Natural killer cell (primary cell): Measurements from ENCODE around the gene TRAFD1. TPM values are rescaled to one million over a fixed set of nuclear protein-coding genes. Genes with fewer than 3 reads are reported as not detected.

Source experiments
- ATAC-seq, 3 donors: fragments of 150-1000 bp in 2 of 3; fragments of 200-7000 bp in 1 of 3; cut with Tn5 transposase; 1 replicate in 1 of 3; 2 replicates in 2 of 3; pipeline ENCODE4 v1.10.0; 2021; ENCODE audit warnings: mild to moderate bottlenecking in 2 of 3, moderate library complexity in 2 of 3
- DNase-seq, 2 donors: peaks; one replicate each; pipeline versions ENCODE4 v3.0.0 to v3.0.0-alpha.2; 2013 to 2021; ENCODE audit warnings: mixed read lengths in 1 of 2
- H3K27ac ChIP-seq: one replicate; pipeline ENCODE4 v1.5.1; 2013; ENCODE audit warnings: mild to moderate bottlenecking, low read length
- H3K27me3 ChIP-seq: one replicate; pipeline ENCODE4 v1.6.1; 2013; ENCODE audit warnings: low read length; ENCODE audit not compliant: control insufficient read depth, insufficient read depth
- H3K36me3 ChIP-seq: one replicate; pipeline ENCODE4 v1.6.1; 2013; ENCODE audit warnings: low read length; ENCODE audit not compliant: control insufficient read depth, insufficient read depth
- H3K4me1 ChIP-seq: one replicate; pipeline ENCODE4 v1.6.1; 2013; ENCODE audit warnings: low read length; ENCODE audit not compliant: control insufficient read depth, insufficient read depth
- H3K4me3 ChIP-seq: one replicate; pipeline ENCODE4 v1.5.1; 2013; ENCODE audit warnings: low read length
- H3K9me3 ChIP-seq: one replicate; pipeline ENCODE4 v1.6.1; 2013; ENCODE audit warnings: low read length; ENCODE audit not compliant: control insufficient read depth, insufficient read depth
- H3K27ac Mint-ChIP-seq, 2 donors: one replicate each; pipeline ENCODE4 v1.8.0; 2022; ENCODE audit warnings: mild to moderate bottlenecking in 2 of 2, mixed read lengths in 2 of 2, moderate library complexity in 1 of 2
- H3K27me3 Mint-ChIP-seq, 2 donors: one replicate each; pipeline ENCODE4 v1.8.0; 2022; ENCODE audit warnings: low read depth in 2 of 2, mixed read lengths in 2 of 2
- H3K36me3 Mint-ChIP-seq: one replicate; pipeline ENCODE4 v1.8.0; 2022; ENCODE audit warnings: mixed read lengths
- H3K4me1 Mint-ChIP-seq, 2 donors: one replicate each; pipeline ENCODE4 v1.8.0; 2022; ENCODE audit warnings: mixed read lengths in 2 of 2
- H3K4me3 Mint-ChIP-seq: one replicate; pipeline ENCODE4 v1.8.0; 2022; ENCODE audit warnings: mild to moderate bottlenecking, moderate library complexity, mixed read lengths
- H3K9me3 Mint-ChIP-seq, 2 donors: one replicate each; pipeline ENCODE4 v1.8.0; 2022; ENCODE audit warnings: mixed read lengths in 2 of 2
- CTCF ChIP-seq: fragments of 200-600 bp; IDR thresholded peaks from one replicate; pipeline ENCODE4 v1.8.0; 2022; ENCODE audit warnings: antibody characterized with exemption
- WGBS: methylation state at CpG from one replicate; pipeline ENCODE4 v1.1.7; 2013; ENCODE audit warnings: missing lambda C conversion rate; ENCODE audit not compliant: insufficient coverage; 5-methylcytosine and 5-hydroxymethylcytosine counted together
- intact Hi-C: fragments of 100-400 bp; cut with micrococcal nuclease; formaldehyde crosslinking; loops from one replicate; pipeline ENCODE4 v1.14.2; 2022
- total RNA-seq, 4 donors: library from RNA; stranded (reverse); fragments of 120-200 nt in 1 of 4; gene quantifications; one replicate each; pipeline versions ENCODE4 v1.2.3 to v1.2.4, GENCODE V29; 2013 to 2022

The TRAFD1 gene
- total RNA-seq, 3 donors from 2014 or later (not counting 1 experiment from before 2014, with no cell fraction given) = 35.8 to 45.3 (median 45.2) TPM

- no peak overlapping the region for H3K4me3 Mint-ChIP-seq
- H3K9me3 ChIP-seq = no peaks in the 10 kb centered on the region
- H3K27ac Mint-ChIP-seq = no peak overlapping the region
- H3K27me3 Mint-ChIP-seq = no peaks in the 10 kb centered on the region
- intact Hi-C loops = no loop called here
- H3K4me3 ChIP-seq = no peak overlapping the region
- no peak for DNase-seq
- ATAC-seq = no peak
- 94% methylated on average over 17 of the region's 17 CpGs for WGBS
- no peaks in the 10 kb centered on the region for H3K9me3 Mint-ChIP-seq
- H3K27ac ChIP-seq = no peak overlapping the region
- peaks cover 6 to 8% of the 10 kb centered on the region in 2 donors for H3K4me1 Mint-ChIP-seq
- H3K36me3 Mint-ChIP-seq = no peaks in the 10 kb centered on the region
- no peaks in the 10 kb centered on the region for H3K27me3 ChIP-seq
- H3K36me3 ChIP-seq = peaks cover 29% of the 10 kb centered on the region
- no peaks in the 10 kb centered on the region for H3K4me1 ChIP-seq
- TF ChIP-seq CTCF = no peak
Measured at GRCh38 chr12:112170971-112171596, 45.7 kb downstream of the TRAFD1 start.

- H3K27ac Mint-ChIP-seq = no peak overlapping the region
- H3K4me1 ChIP-seq = no peaks in the 10 kb centered on the region
- H3K36me3 ChIP-seq = peaks cover 40% of the 10 kb centered on the region
- ATAC-seq (no peak), DNase-seq (no peak)
- H3K27me3 ChIP-seq = no peaks in the 10 kb centered on the region
- intact Hi-C loops = no loop called here
- no peaks in the 10 kb centered on the region for H3K9me3 Mint-ChIP-seq
- H3K4me1 Mint-ChIP-seq = peaks cover 6 to 8% of the 10 kb centered on the region in 2 donors
- H3K36me3 Mint-ChIP-seq = no peaks in the 10 kb centered on the region
- H3K27me3 Mint-ChIP-seq = no peaks in the 10 kb centered on the region
- 96% methylated on average over 20 of the region's 21 CpGs for WGBS
- TF ChIP-seq CTCF = no peak
- H3K4me3 ChIP-seq = no peak overlapping the region
- H3K9me3 ChIP-seq = no peaks in the 10 kb centered on the region
- H3K4me3 Mint-ChIP-seq = no peak overlapping the region
- no peak overlapping the region for H3K27ac ChIP-seq
Measured at GRCh38 chr12:112172556-112173324, 47.4 kb downstream of the TRAFD1 start.

GRCh38 chr12:112175361-112176155, 50.2 kb downstream of the TRAFD1 start:
- Histone ChIP-seq H3K4me3 (no peak overlapping the region), H3K4me1 (no peaks in the 10 kb centered on the region), H3K9me3 (no peaks in the 10 kb centered on the region), H3K27me3 (no peaks in the 10 kb centered on the region), H3K27ac (no peak overlapping the region), H3K36me3 (peaks cover 61% of the 10 kb centered on the region)
- ATAC-seq (no peak), DNase-seq (no peak)
- TF ChIP-seq CTCF = no peak
- H3K9me3 Mint-ChIP-seq = no peaks in the 10 kb centered on the region
- no peaks in the 10 kb centered on the region for H3K36me3 Mint-ChIP-seq
- no peaks in the 10 kb centered on the region for H3K27me3 Mint-ChIP-seq
- H3K4me3 Mint-ChIP-seq = no peak overlapping the region
- WGBS = 97% methylated on average over 20 of the region's 20 CpGs
- H3K4me1 Mint-ChIP-seq = no peaks in the 10 kb centered on the region
- H3K27ac Mint-ChIP-seq = no peak overlapping the region
- intact Hi-C loops = no loop called here
